H1 (cell line): ENCODE results near the gene COMMD7.

Experiments used
- ATF2 ChIP-seq: IDR thresholded peaks from 2 replicates; pipeline ENCODE4 v1.6.1; 2012; ENCODE audit warnings: low read length, inconsistent platforms
- CTCF ChIP-seq, 3 experiments: IDR thresholded peaks; 1 replicate in 2 of 3; 2 replicates in 1 of 3; pipeline versions ENCODE4 v1.5.1 to v1.6.1; 2011; ENCODE audit warnings: low read length in 3 of 3, mild to moderate bottlenecking in 3 of 3, inconsistent platforms in 2 of 3, low read depth in 1 of 3, moderate library complexity in 1 of 3; ENCODE audit not compliant: insufficient read depth in 1 of 3; ENCODE audit errors: control extremely low read depth in 1 of 3
- EZH2 ChIP-seq: fragments of 200-600 bp; sonication (generic); IDR thresholded peaks from 2 replicates; pipeline ENCODE4 v1.7.1; 2012; ENCODE audit warnings: low read depth, mild to moderate bottlenecking, moderate library complexity, low read length, inconsistent platforms; ENCODE audit not compliant: severe bottlenecking
- JUND ChIP-seq: IDR thresholded peaks from 2 replicates; pipeline ENCODE4 v1.6.1; 2011; ENCODE audit warnings: mild to moderate bottlenecking, improper control_type of control experiment, low read length
- KDM5A ChIP-seq: fragments of 200-600 bp; IDR thresholded peaks from 2 replicates; pipeline ENCODE4 v1.7.1; 2012; ENCODE audit warnings: mild to moderate bottlenecking, low read length, inconsistent platforms, mixed read lengths
- POLR2AphosphoS5 ChIP-seq: IDR thresholded peaks from 2 replicates; pipeline ENCODE4 v1.6.1; 2011; ENCODE audit warnings: low read depth, low read length
- RAD21 ChIP-seq, 2 experiments: IDR thresholded peaks in 1 of 2; conservative IDR thresholded peaks in 1 of 2; 2 replicates each; pipeline ENCODE4 v1.6.1; 2011; ENCODE audit warnings: low read depth in 2 of 2, low read length in 2 of 2, improper control_type of control experiment in 1 of 2, inconsistent platforms in 1 of 2, mild to moderate bottlenecking in 1 of 2, moderate library complexity in 1 of 2
- SAP30 ChIP-seq: fragments of 300-600 bp; sonication (generic); IDR thresholded peaks from 2 replicates; pipeline ENCODE4 v1.7.1; 2012; ENCODE audit warnings: low read length, moderate library complexity, mild to moderate bottlenecking, inconsistent platforms; ENCODE audit not compliant: insufficient read depth, insufficient replicate concordance
- TAF1 ChIP-seq: IDR thresholded peaks from 2 replicates; pipeline ENCODE4 v1.6.1; 2011; ENCODE audit warnings: mild to moderate bottlenecking, low read depth, low read length
- TEAD4 ChIP-seq: IDR thresholded peaks from 2 replicates; pipeline ENCODE4 v1.6.1; 2012; ENCODE audit warnings: low read depth, low read length, inconsistent platforms, mixed read lengths

DNA sequence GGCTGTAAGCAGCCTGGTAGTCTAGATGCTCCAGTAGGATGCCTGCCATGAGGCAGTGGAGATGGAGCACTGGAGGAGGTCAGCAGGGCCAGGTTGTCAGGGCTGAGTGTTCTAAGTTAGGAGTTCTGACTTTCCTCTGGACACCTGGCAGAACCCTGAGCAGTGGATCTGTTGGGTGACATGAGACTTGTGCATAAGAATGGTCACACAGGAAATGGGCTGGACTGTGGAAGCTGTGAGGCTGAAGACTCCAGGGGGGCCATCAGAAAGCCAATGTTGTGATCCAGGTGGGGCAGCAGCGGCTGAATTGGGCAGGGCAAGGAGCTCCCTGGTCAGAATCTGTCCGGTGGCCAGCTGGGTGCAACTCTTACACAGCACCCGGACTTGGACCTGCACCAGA lies 45.7 kb downstream of the COMMD7 start:
- TF ChIP-seq CTCF (IDR thresholded peaks at IDR 0.05; ENCODE audit: control extremely low read depth in 1 of 3, insufficient read depth in 1 of 3, low read depth in 1 of 3, low read length in 3 of 3), result no peak
- no peak for TF ChIP-seq TEAD4
- TF ChIP-seq EZH2, result no peak
- TF ChIP-seq SAP30, result no peak
- TF ChIP-seq TAF1, result no peak
- no peak for TF ChIP-seq ATF2
- TF ChIP-seq RAD21 (IDR thresholded peaks at IDR 0.05 in 1 of 2, conservative IDR thresholded peaks at IDR 0.05 in 1 of 2; ENCODE audit: low read depth in 2 of 2, low read length in 2 of 2), result no peak
- no peak for TF ChIP-seq JUND
- no peak for TF ChIP-seq POLR2AphosphoS5
- TF ChIP-seq KDM5A, result no peak
